NCI-H524 (cell line): ENCODE results near the gene CBARP.

Source experiments
- DNase-seq, 2 experiments: peaks; one replicate each; lab custom pipeline; 2025; lab: John Stamatoyannopoulos, UW

CBARP gene

GRCh38 chr19:1237754-1238368 is at the start of gene CBARP:
Gene CBARP (minus strand): TSS chr19:1238005. CDS start chr19:1236100, 1,905 bp downstream.
- DNase-seq = peak in 1 of 2 experiments; percentile 49

GRCh38 chr19:1286487-1287353 is 48.9 kb upstream of the CBARP start:
- DNase-seq = no peak

- DNase-seq = no peak
Observed at GRCh38 chr19:1285737-1286360, 48.0 kb upstream of the CBARP start, which contains the start of gene EFNA2. Gene EFNA2 (plus strand): TSS chr19:1285873. CDS start chr19:1286169, 296 bp downstream.

GRCh38 chr19:1284979-1285736 is 47.4 kb upstream of the CBARP start:
- DNase-seq = no peak

- DNase-seq = peak in 1 of 2 experiments; percentile 29
Observed at GRCh38 chr19:1284293-1284978, 46.6 kb upstream of the CBARP start.

- no peak for DNase-seq
Observed at GRCh38 chr19:1283917-1284292, 46.1 kb upstream of the CBARP start.

- no peak for DNase-seq
Observed at GRCh38 chr19:1283207-1283916, 45.6 kb upstream of the CBARP start.

GRCh38 chr19:1282588-1283206 is 44.9 kb upstream of the CBARP start:
- DNase-seq = no peak

GRCh38 chr19:1281569-1282287 is 43.9 kb upstream of the CBARP start:
- DNase-seq = no peak

- DNase-seq = no peak
Observed at GRCh38 chr19:1280636-1281568, 43.1 kb upstream of the CBARP start.

GRCh38 chr19:1279782-1280341 is 42.1 kb upstream of the CBARP start:
- DNase-seq = peak; percentile 79 to 83

- DNase-seq = no peak
Observed at GRCh38 chr19:1278713-1279660, 41.2 kb upstream of the CBARP start.

GRCh38 chr19:1278074-1278473 is 40.3 kb upstream of the CBARP start:
- DNase-seq = no peak

GRCh38 chr19:1277061-1277460 is 39.3 kb upstream of the CBARP start:
- DNase-seq = no peak

GRCh38 chr19:1276628-1277022 is 38.8 kb upstream of the CBARP start:
- DNase-seq = no peak

- DNase-seq = no peak
Observed at GRCh38 chr19:1275976-1276627, 38.3 kb upstream of the CBARP start.
